Stimulated activated CD4-positive, alpha-beta T cell treated with anti-CD3 and anti-CD28 coated beads, Interleukin-1b, Interleukin-23, amount 100 ng/mL, for 24 hours (primary cell): Measurements from ENCODE around the gene RAB3B.
"Not testable (repeated sequence)": the region's sequence is repeated elsewhere in the genome, so short reads cannot be mapped to it uniquely, and the experiment has no call there.

Experiments
- DNase-seq, 4 experiments: peaks; one replicate each; pipeline ENCODE4 v3.0.0-alpha.2; 2020; ENCODE audit warnings: low read depth in 4 of 4, low spot score in 1 of 4

RAB3B gene

DNA sequence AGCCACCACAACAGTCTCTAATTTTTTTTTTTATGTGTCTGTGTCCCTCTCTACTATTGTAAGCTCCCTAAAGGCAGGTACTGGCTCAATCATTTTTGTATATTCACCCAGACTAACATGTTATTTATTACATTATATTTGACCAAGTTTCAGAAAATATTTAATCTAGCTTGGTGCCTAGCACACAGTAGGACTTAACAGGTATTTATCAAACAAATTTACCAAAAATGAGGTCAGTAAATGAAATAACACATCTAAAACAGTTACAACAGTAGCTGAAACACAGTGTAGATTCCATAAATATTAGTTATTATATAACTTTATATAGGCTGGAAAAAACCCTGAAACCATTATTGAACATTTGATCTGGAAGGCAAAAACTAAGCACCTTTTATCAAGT lies 114.7 kb downstream of the RAB3B start:
- no peak for DNase-seq

DNA sequence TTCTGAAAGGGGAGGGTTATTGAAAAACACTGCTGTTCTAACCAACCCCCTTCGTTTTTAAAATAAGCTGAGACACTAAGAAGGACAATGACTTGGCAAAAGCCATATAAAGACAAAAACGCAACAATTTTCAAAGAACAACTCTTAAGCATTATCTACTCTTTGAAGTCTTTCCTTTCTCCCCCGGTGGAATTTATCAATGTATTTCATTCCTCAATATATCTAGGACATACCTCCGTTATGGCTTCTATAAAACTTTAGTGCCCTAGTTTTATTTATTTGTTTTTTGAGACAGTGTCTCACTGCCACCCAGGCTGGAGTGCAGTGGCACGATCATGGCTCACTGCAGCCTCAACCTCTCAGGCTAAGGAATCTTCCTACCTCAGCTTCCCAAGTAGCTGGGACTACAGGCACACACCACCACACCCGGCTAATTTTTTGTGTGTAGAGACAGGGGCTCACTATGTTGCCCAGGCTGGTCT lies 115.2 kb downstream of the RAB3B start:
- no peak for DNase-seq

DNA sequence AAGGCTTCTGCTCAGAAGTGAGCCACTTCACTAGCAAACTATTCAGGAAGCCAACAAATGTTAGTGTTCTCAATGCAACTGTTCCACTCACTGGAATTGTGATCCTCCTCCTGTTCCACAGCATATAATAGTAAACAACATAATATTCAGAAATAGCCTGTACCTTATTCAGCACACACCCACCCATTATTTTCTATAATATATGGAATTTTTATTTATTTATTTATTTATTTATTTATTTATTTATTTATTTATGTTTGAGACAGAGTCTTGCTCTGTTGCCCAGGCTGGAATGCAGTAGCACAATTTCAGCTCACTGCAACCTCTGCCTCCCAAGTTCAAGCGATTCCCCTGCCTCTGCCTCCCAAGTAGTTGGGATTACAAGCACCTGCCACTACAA lies 117.2 kb downstream of the RAB3B start:
- DNase-seq = not testable (repeated sequence)

DNA sequence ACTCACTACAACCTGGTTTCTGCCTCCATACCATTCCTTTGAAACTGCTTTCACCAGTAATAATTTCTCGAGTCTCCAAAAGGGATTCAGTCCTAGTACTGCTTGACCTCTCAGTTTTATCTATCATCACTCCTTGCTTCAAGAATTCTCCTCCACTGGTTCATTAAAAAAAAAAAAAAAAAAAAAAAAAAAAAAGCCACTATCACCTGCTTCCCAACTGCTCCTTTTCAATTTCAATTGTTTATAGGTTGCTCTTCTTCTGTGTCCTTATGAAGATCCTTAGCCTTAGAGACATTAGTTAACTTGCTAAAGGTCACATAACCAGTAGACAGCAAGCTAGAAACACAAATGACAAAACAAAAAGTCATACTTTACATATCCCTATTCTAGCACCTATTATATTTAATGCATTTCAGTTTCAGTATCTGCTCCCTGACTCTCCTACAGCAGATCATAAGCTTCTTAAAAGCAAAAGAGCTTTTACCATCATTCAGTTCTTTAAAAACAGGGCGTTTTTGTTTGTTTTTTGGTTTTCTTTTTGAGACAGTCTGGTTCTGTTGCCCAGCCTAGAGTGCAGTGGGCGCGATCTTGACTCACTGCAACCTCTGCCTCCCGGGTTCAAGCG lies 119.0 kb downstream of the RAB3B start:
- no peak for DNase-seq

DNA sequence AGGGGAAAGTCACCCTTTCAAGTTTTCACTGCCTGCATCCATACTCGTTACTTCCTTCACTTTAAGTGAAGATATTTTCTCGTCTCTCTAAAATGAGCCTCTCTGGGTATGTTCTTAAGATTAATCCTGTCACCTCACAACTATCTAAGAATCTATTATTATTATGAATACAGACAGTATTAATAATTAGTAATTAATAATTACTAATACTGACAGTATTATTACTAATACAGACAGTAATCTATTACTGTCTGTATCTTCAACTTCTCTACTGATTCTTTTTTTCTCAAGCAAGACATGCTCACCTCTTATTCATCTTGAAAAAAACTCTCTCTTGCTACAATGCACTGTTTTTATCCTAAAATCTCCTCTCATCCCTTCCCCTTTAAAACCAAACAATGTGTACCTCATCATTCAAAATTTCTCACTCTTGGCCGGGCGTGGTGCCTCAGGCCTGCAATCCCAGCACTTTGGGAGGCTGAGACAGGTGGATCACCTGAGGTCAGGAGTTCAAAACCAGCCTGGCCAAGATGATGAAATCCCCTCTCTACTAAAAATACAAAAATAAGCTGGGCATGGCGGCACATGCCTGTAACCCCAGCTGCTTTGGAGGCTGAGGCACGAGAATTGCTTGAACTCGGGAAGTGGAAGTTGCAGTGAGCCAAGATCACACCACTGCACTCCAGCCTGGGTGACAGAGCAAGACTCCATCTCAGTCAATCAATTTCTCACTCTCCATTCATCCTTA lies 119.7 kb downstream of the RAB3B start:
- no peak for DNase-seq

DNA sequence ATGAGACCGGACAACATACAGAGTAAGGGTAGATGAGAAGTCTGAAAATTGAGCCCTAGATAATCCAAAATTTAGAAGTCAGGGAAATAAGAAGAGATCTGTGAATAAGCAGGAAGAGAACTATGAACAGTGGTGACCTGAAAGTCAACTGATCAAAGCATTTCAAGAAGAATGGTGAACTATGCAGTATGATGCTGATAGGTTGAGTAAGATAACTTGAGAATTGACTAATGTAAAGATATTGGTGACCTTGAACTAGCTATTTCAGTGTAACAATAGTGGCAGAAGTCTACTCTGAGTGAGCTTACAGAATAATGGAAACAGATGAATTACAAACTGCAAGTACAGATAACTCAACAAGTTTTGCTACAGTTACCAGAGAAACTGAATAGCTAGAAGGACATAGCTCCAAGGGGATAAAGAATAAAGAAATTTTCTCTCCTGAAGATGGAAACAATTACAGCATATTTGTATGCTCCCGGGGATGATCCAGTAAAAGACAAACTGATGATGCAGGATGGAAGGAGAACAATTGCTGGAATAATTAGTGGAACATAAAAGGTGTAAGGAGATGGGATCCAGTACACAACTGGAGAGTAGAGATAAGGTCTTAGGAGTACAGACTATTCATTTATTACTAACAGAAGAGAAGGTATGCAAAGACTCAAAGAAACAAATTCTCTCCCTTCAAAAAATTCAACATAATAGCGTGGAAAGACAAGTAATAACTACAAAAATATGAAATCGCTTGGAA lies 122.8 kb downstream of the RAB3B start:
- no peak for DNase-seq

DNA sequence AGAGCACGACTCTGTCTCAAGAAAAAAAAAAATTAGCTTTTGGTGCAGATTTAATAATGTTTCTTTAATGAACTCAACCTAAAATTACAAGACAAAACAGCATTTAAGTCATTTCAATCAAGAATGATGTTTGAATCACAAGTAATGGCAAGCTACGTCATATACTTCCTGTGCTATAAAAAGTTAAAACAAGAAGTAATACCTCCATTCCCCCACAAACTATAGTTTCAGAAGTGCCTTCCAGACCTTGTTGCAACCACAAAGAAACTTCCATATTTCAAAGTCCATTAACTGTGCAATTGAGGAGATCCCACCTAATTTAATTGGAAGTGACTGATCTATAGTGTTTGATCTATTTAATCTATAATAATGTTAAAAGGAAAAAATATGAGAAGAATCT lies 127.1 kb downstream of the RAB3B start:
- no peak for DNase-seq

DNA sequence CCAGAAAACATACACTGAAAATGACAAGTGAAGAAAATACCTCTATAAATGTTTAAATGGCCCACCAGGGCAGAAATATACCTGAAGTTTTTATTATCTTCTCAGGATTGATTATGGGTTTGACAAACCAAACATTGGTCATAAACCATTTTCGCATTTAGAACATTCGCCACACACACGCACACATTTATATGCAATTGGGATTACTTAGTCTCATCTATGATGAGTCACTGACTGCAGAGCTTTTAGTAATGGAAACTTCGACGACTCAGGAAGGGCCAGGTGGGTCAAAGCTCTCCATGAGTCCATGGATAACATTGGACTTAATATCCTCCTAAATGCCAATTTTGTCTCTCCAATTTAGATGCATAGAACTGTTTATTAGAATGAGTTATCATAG lies 128.8 kb downstream of the RAB3B start:
- no peak for DNase-seq

DNA sequence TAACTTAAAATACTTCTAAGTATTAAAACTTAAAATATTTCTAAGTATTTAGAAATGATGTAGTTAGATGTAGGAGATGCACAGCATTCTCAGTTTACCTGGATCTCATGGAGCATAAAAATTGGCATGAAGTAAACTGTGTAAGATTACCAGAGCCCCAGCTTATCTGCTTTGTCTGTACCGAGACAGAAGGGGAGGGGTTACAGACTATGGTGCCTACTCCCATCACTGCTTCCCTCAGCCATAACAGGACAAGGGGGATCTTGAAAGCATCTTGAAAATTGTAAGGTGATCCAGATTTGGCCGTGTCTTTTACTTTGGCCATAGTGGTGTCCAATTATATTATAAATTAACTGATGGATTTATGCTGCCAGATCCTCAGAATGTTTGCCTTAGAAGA lies 130.8 kb downstream of the RAB3B start:
- DNase-seq = no peak

DNA sequence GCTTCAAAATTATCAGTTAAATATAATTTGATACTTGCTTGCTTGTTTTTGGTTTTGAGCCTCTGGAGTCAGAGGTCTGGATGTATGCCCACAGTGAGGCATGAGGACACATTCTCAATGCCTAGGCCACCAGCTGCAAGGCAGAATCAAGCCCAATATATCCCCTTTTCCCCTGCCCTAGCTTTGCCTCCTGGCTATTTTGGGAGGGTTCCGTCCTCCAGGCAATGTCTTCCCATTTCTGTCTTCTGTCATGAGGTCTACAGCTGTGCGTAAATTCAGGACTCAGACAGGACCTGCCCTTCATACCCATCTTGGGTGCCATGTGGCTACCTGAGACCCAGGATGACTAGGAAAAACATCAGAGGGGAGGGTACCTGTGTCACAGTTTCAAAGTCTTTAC lies 131.2 kb downstream of the RAB3B start:
- no peak for DNase-seq

DNA sequence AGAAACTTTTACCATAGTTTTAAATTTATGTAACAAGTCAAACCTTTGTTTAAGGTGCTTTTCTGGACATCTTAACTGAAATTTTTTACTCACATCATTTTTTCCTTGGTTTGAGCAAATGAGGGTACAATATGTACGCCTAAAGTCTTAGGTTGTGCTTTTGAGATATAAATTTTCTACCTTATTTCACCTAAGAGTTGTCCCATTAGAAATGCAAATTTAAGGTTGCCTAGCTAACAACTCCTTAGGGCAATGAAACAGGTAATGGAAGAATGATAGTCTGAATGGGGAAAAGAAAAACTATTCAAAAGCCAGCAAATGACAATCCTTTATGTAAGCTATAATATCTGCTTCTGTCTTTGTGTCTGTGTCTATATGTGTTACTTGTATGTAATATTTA lies 131.6 kb downstream of the RAB3B start:
- no peak for DNase-seq
